Muscle of leg (tissue), 16 donors: ENCODE results near the gene DPP9. TPM values are rescaled to one million over a fixed set of nuclear protein-coding genes. Genes with fewer than 3 reads are reported as not detected.

Experiments
- DNase-seq: peaks from one replicate; pipeline ENCODE4 v3.0.0; 2013
- H3K27ac ChIP-seq: one replicate; pipeline ENCODE4 v1.5.1; 2013; ENCODE audit warnings: mild to moderate bottlenecking, low read length, control low read depth
- H3K27me3 ChIP-seq: one replicate; pipeline ENCODE4 v1.6.1; 2013; ENCODE audit warnings: low read length; ENCODE audit not compliant: control insufficient read depth, insufficient read depth
- H3K36me3 ChIP-seq: one replicate; pipeline ENCODE4 v1.6.1; 2013; ENCODE audit warnings: low read length; ENCODE audit not compliant: control insufficient read depth, insufficient read depth
- H3K4me1 ChIP-seq: one replicate; pipeline ENCODE4 v1.6.1; 2013; ENCODE audit warnings: low read length; ENCODE audit not compliant: control insufficient read depth, insufficient read depth
- H3K4me3 ChIP-seq: one replicate; pipeline ENCODE4 v1.5.1; 2013; ENCODE audit warnings: low read length, control low read depth
- H3K9me3 ChIP-seq: replicated peaks from 2 replicates; pipeline ENCODE4 v1.6.1; 2013; ENCODE audit warnings: low read depth, low read length; ENCODE audit not compliant: control insufficient read depth
- WGBS: methylation state at CpG from one replicate; pipeline ENCODE4 v1.1.5; 2013; ENCODE audit warnings: missing lambda C conversion rate; ENCODE audit not compliant: insufficient coverage; 5-methylcytosine and 5-hydroxymethylcytosine counted together
- long read RNA-seq, 11 donors: transcript quantifications; one replicate each; lab custom pipeline, GENCODE V29; 2026
- polyA plus RNA-seq, 8 donors: library from polyadenylated mRNA; unstranded; fragments of 120-200 nt; gene quantifications; one replicate each; pipeline versions ENCODE4 v1.2.1 to v1.2.3, GENCODE V29; 2013; ENCODE audit warnings: inconsistent platforms in 1 of 8, low replicate concordance in 1 of 8; ENCODE audit not compliant: insufficient read length in 8 of 8, insufficient read depth in 1 of 8
- total RNA-seq: library from RNA; stranded (reverse); fragments of 120-200 nt; gene quantifications from one replicate; pipeline ENCODE4 v1.2.4, GENCODE V29; 2013

The DPP9 gene
- 13.3 TPM for total RNA-seq
- 10 to 100 TPM; 19.8 to 24.2 (median 22.7) TPM for polyA plus RNA-seq
- long read RNA-seq, donor 1, full-length matches to known transcripts, result 2 of 2 reads
- long read RNA-seq, donor 1, partial matches to known transcripts, result 0 of 2 reads
- long read RNA-seq, donor 1, other reads (novel, unspliced or antisense), result 0 of 2 reads
- long read RNA-seq, donor 2, result 0 reads
- long read RNA-seq, donor 3, full-length matches to known transcripts, result 2 of 2 reads
- long read RNA-seq, donor 3, partial matches to known transcripts, result 0 of 2 reads
- long read RNA-seq, donor 3, other reads (novel, unspliced or antisense), result 0 of 2 reads
- long read RNA-seq, donor 4, partial matches to known transcripts, result 0 of 2 reads
- long read RNA-seq, donor 4, other reads (novel, unspliced or antisense), result 0 of 2 reads
- long read RNA-seq, donor 5, partial matches to known transcripts, result 0 of 2 reads
- long read RNA-seq, donor 5, other reads (novel, unspliced or antisense), result 0 of 2 reads
- long read RNA-seq, donor 6, full-length matches to known transcripts, result 2 of 2 reads
- long read RNA-seq, donor 6, partial matches to known transcripts, result 0 of 2 reads
- long read RNA-seq, donor 6, other reads (novel, unspliced or antisense), result 0 of 2 reads
- long read RNA-seq, donor 7, result 0 reads
- long read RNA-seq, donor 8, result 0 reads
- long read RNA-seq, donor 9, result 0 reads
- long read RNA-seq, donor 10, result 0 reads
- long read RNA-seq, donor 11, result 0 reads

DNA sequence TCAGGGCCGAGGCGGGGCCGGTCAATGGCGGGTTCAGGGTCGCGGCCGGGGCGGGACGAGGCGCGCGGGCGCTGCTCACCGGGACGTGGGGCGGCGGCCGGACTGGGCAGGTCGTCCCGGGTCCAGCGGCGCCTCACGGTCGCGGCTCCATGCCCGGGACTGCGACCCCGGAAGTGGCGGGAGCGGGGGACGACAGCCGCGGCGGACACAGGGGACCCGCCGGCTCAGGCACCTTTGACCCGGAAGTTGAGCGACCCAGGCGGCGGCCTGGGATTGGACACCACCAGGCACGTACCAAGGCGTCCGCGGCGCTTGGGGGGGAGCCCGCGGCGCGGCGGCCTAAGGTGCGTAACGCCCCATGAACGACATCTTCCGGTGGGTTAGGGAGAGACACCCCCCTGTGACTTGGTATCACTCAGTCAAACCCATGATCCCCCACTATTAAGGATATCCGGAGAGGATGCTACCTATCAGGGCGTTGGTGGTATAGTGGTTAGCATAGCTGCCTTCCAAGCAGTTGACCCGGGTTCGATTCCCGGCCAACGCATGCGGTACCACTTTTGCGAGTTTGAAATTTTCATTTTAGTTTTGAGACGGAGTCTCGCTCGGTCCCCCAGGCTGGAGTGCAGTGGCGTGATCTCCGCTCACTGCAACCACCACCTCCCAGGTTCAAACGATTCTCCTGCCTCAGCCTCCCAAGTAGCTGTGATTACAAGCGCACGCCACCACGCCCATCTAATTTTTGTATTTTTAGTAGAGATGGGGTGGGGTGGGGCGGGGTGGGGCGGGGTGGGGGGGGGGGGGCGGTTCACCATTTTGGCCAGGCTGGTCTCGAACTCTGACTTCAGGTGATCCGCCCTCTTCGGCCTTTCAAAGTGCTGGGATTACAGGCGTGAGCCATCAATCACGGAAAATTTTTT is at the start of gene DPP9:
TSS of gene DPP9 (minus strand) at position 248 of the 920 bp plus-strand sequence. CDS start 3,936 bp downstream, outside the sequence.
- WGBS, result 0% methylated on average over 56 of the region's 79 CpGs
- H3K27ac ChIP-seq, result peak within 1 kb of the TSS; percentile 95

DNA sequence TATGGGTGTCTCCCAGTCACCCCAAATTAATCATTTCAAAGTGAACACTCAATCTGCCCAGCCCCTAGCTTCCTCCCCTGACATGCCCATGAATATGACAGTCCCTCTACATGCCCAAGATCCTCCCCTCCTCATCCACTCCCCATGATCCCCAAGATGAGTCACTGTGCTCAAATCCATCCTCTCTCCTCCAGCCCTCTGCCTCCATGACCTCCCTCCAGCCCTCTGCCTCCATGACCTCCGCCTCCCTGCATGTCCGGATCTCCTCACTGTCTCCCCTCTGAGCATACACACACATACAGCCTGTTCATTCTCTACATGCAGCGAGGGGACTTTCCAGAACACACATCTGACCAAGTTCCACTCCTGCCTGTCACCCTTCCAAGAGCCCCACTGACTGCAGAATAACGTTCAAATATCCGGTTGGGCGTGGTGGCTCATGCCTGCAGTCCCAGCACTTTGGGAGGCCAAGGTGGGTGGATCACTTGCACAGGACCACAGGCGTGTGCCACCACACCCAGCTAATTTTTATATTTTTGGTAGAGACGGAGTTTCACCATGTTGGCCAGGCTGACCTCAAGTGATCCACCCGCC is 49.5 kb upstream of the DPP9 start:
- Histone ChIP-seq H3K4me1 (no peaks in the 10 kb centered on the region), H3K27ac (no peak overlapping the region), H3K27me3 (peaks cover 9% of the 10 kb centered on the region), H3K36me3 (no peaks in the 10 kb centered on the region), H3K4me3 (no peak overlapping the region), H3K9me3 (peaks cover 2% of the 10 kb centered on the region)
- DNase-seq, result no peak
- 61% methylated on average over 7 of the region's 9 CpGs for WGBS

More for the DNA sequence above, at the start of gene DPP9:
- H3K4me1 ChIP-seq, result peaks cover 16% of the 10 kb centered on the region
- H3K4me3 ChIP-seq, result peak within 1 kb of the TSS; percentile 93
- H3K27me3 ChIP-seq, result no peaks in the 10 kb centered on the region
- no peaks in the 10 kb centered on the region for H3K9me3 ChIP-seq
- peak; percentile 99 for DNase-seq
- peaks cover 28% of the 10 kb centered on the region for H3K36me3 ChIP-seq

DNA sequence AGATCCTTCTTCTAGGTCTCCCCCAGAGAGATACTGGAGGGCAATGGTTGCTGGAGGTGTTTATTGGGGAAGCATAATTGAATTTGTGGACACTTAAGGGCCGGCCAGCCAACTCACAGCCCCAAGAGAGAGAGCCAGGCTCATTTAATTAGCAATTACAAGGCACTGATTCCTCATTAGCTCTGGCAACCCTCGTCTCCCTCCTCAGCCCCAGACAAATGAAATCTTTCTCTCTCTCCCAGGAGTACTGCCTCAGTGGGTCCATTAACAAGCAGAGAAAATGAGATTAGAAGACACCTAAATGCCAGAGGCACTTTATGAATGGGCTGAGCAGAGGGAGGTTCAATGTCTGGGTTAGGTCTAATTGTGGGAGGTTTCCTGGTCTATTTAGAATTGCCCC is 48.9 kb upstream of the DPP9 start:
- Histone ChIP-seq H3K4me1 (no peaks in the 10 kb centered on the region), H3K27ac (no peak overlapping the region), H3K27me3 (peaks cover 9% of the 10 kb centered on the region), H3K9me3 (peaks cover 2% of the 10 kb centered on the region), H3K4me3 (no peak overlapping the region), H3K36me3 (no peaks in the 10 kb centered on the region)
- no peak for DNase-seq
- no CpG with 5 or more reads among the region's 2 CpGs for WGBS

GRCh38 chr19:4768934-4769777 is 45.5 kb upstream of the DPP9 start:
- Histone ChIP-seq H3K4me1 (no peaks in the 10 kb centered on the region), H3K27me3 (peaks cover 6% of the 10 kb centered on the region), H3K36me3 (no peaks in the 10 kb centered on the region), H3K9me3 (peaks cover 2% of the 10 kb centered on the region), H3K4me3 (no peak overlapping the region), H3K27ac (no peak overlapping the region)
- peak; percentile 95 for DNase-seq
- 7% methylated on average over 26 of the region's 37 CpGs for WGBS

DNA sequence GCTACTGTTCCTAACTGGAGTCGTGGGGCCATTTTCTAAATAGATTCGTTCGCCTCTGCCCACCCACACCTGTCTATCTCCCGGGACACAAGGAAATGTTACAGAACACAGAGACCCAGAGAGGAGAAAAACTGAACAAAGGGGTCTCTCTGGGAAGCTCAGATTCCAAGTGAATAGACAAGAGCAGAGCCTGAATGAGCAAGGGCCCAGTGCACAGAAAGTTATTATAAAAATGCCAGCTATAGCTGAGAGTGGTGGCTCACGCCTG is 40.7 kb upstream of the DPP9 start:
- H3K27ac ChIP-seq, result no peak overlapping the region
- H3K4me3 ChIP-seq, result no peak overlapping the region
- no peak for DNase-seq
- peaks cover 2% of the 10 kb centered on the region for H3K9me3 ChIP-seq
- H3K36me3 ChIP-seq, result no peaks in the 10 kb centered on the region
- 80% methylated on average over 1 of the region's 5 CpGs for WGBS
- peaks cover 8% of the 10 kb centered on the region for H3K4me1 ChIP-seq
- H3K27me3 ChIP-seq, result peaks cover 18% of the 10 kb centered on the region

DNA sequence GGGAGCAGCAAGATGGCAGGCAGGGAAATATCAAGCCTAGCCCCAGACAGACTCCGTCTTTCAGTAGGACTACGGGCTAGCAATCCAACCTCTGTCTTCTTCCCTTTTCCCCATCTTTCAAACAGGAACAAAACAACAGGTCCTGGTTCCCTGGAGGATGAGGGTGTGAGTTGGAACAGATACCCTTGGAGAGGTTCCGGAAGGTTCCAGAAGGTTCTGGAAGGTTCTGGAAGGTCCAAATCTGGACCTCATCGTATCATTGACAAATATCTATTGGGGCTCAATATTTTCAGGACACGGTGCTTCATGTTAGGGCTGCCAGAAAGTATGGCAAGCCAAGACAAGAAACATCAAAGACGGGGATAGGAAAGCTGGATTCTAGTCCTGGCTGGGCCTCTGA is 39.4 kb upstream of the DPP9 start:
- Histone ChIP-seq H3K4me1 (peaks cover 8% of the 10 kb centered on the region), H3K27me3 (peaks cover 25% of the 10 kb centered on the region), H3K36me3 (no peaks in the 10 kb centered on the region), H3K4me3 (no peak overlapping the region), H3K27ac (no peak overlapping the region), H3K9me3 (no peaks in the 10 kb centered on the region)
- WGBS, result 74% methylated on average over 4 of the region's 6 CpGs
- no peak for DNase-seq

GRCh38 chr19:4760285-4760650 is 36.6 kb upstream of the DPP9 start:
- Histone ChIP-seq H3K4me1 (peaks cover 8% of the 10 kb centered on the region), H3K36me3 (no peaks in the 10 kb centered on the region), H3K27ac (no peak overlapping the region), H3K27me3 (peaks cover 27% of the 10 kb centered on the region), H3K9me3 (no peaks in the 10 kb centered on the region), H3K4me3 (peak overlapping the region; percentile 37)
- WGBS, result no CpG with 5 or more reads among the region's 10 CpGs
- no peak for DNase-seq

DNA sequence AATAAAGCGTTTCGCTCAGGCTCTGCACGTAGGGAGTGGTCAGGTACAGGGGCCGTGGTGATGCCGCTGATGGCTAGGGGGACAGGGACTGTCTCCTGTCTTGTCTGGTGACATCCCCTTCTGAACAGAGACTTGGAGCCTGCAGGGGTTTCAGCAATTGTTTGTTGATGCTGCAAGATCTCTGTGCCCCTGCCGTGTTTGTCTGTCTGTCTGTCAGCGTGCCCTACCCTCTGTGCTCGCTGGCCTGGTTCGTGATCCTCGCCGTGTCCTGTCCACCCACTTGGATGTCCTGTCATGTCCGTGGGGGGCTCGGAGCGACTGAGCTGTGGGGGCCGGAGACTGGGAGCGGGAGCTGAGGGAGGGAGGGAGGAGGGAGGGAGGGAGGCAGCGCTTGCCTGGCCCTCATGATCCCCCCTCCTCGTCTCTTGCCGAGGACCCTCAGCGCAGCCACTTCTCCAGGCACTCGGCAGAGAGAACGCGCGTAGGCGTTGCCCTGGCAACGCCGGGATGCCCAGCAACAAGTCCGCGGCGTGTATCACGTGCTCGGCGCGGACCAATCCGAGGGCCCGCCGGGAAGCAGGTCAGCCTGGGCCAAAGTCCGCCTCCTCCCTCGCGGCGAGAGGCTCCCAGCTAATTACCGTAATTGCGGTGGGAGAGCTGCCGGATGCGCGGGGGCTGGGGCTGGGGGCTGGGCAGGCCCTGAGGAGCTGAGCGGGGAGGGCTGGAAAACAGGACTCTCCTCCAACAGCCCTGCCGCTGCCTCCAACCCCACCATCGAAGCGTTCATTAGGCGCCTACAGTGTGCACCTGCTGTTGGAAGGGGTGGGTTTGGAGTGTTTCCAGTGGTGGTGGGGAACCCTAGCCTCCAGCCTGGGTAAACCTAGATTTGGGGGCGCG is 36.0 kb upstream of the DPP9 start:
- peak; percentile 93 for DNase-seq
- peaks cover 27% of the 10 kb centered on the region for H3K27me3 ChIP-seq
- WGBS, result 1% methylated on average over 26 of the region's 53 CpGs
- H3K4me3 ChIP-seq, result peak overlapping the region; percentile 37
- peaks cover 8% of the 10 kb centered on the region for H3K4me1 ChIP-seq
- no peak overlapping the region for H3K27ac ChIP-seq
- H3K9me3 ChIP-seq, result no peaks in the 10 kb centered on the region
- no peaks in the 10 kb centered on the region for H3K36me3 ChIP-seq
